K562 (cell line): ENCODE measurements around the gene PKP1. TPM values are rescaled to one million over a fixed set of nuclear protein-coding genes. Genes with fewer than 3 reads are reported as not detected.

ENCODE experiments used
- ATAC-seq: fragments of 200-7000 bp; cut with Tn5 transposase; 3 replicates; pipeline ENCODE4 v1.9.1; 2020; ENCODE audit warnings: moderate library complexity
- BruUV-seq: library from RNA; stranded (reverse); fragments of 400-500 nt; replicated peaks from 2 replicates; lab custom pipeline; 2021; lab: Mats Ljungman, UMichigan
- CTCF ChIA-PET: fragments of 300-600 bp; formaldehyde crosslinking; extraction: SDS; loops from one replicate; lab custom pipeline; 2021; ENCODE audit warnings: low intra/inter-chr PET ratio; lab: Yijun Ruan, JAX
- POLR2A ChIA-PET: fragments of 300-600, 350-650 bp; sonication (Branson Sonifier 250); formaldehyde crosslinking; extraction: SDS; loops from one replicate; lab custom pipeline; 2021; ENCODE audit warnings: antibody characterized with exemption, inconsistent platforms; lab: Yijun Ruan, JAX
- DNase-seq, 4 experiments: peaks; one replicate each; pipeline versions ENCODE4 v3.0.0 to v3.0.0-alpha.2; 2011 to 2018; ENCODE audit warnings: low spot score in 3 of 4, mixed read lengths in 3 of 4; ENCODE audit errors: extremely low read depth in 1 of 4
- FAIRE-seq: peaks from 2 replicates; lab custom pipeline; 2011; peaks lifted over from hg19 to GRCh38; lab: Jason Lieb, UNC
- H2AFZ ChIP-seq: 2 replicates; pipeline ENCODE4 v1.6.0; 2011; ENCODE audit warnings: low read depth, low read length, control low read depth, inconsistent platforms
- H3K27ac ChIP-seq: fragments of 200-600 bp; 3 replicates; pipeline ENCODE4 v1.8.0; 2011; ENCODE audit warnings: low read depth, mild to moderate bottlenecking, control low read depth, inconsistent platforms, low read length, moderate library complexity, mixed read lengths; ENCODE audit errors: extremely low read depth
- H3K27me3 ChIP-seq, 2 experiments: fragments of 300-600 bp in 1 of 2; 2 replicates in 1 of 2; 3 replicates in 1 of 2; pipeline versions ENCODE4 v1.6.0 to v1.8.0; 2011; ENCODE audit warnings: inconsistent platforms in 2 of 2, low read length in 2 of 2, mild to moderate bottlenecking in 1 of 2, mixed read lengths in 1 of 2, moderate library complexity in 1 of 2; ENCODE audit not compliant: control insufficient read depth in 2 of 2, insufficient read depth in 2 of 2
- H3K36me3 ChIP-seq: fragments of 300-600 bp; 3 replicates; pipeline ENCODE4 v1.8.0; 2011; ENCODE audit warnings: mild to moderate bottlenecking, low read length, inconsistent platforms; ENCODE audit not compliant: control insufficient read depth, insufficient read depth
- H3K4me1 ChIP-seq, 2 experiments: fragments of 200-600 bp in 1 of 2; replicated peaks in 1 of 2; 2 replicates in 1 of 2; 3 replicates in 1 of 2; pipeline versions ENCODE4 v1.5.1 to v1.8.0; 2011; ENCODE audit warnings: inconsistent platforms in 2 of 2, low read length in 2 of 2, mild to moderate bottlenecking in 1 of 2, mixed read lengths in 1 of 2, moderate library complexity in 1 of 2; ENCODE audit not compliant: control insufficient read depth in 2 of 2, insufficient read depth in 2 of 2
- H3K4me2 ChIP-seq: 2 replicates; pipeline ENCODE4 v1.6.1; 2011; ENCODE audit warnings: low read length, control low read depth, inconsistent platforms, mixed read lengths; ENCODE audit not compliant: insufficient read depth
- H3K4me3 ChIP-seq: fragments of 200-600 bp; sonication (generic), shearing (Covaris generic); 2 replicates; pipeline ENCODE4 v1.5.1; 2016; ENCODE audit warnings: control low read depth, inconsistent platforms
- H3K79me2 ChIP-seq: fragments of 200-600 bp; 3 replicates; pipeline ENCODE4 v1.8.0; 2011; ENCODE audit warnings: low read length, inconsistent platforms; ENCODE audit not compliant: control insufficient read depth, insufficient read depth
- H3K9ac ChIP-seq, 2 experiments: 2 replicates each; pipeline versions ENCODE4 v1.6.0 to v1.6.1; 2011; ENCODE audit warnings: low read depth in 2 of 2, low read length in 2 of 2, control low read depth in 1 of 2, inconsistent platforms in 1 of 2, mild to moderate bottlenecking in 1 of 2, mixed read lengths in 1 of 2; ENCODE audit not compliant: insufficient read depth in 1 of 2
- H3K9me1 ChIP-seq: one replicate; pipeline ENCODE4 v1.6.0; 2011; ENCODE audit warnings: inconsistent platforms, mild to moderate bottlenecking, low read length, moderate library complexity; ENCODE audit not compliant: control insufficient read depth, insufficient read depth
- H3K9me3 ChIP-seq: replicated peaks from 2 replicates; pipeline ENCODE4 v1.5.1; 2011; ENCODE audit warnings: low read depth, low read length, inconsistent platforms; ENCODE audit not compliant: control insufficient read depth, insufficient read depth
- H4K20me1 ChIP-seq: replicated peaks from 2 replicates; pipeline ENCODE4 v1.6.1; 2011; ENCODE audit warnings: low read length, inconsistent platforms, mixed read lengths; ENCODE audit not compliant: control insufficient read depth, insufficient read depth
- IRF2 ChIP-seq: sonication (generic); formaldehyde crosslinking; IDR thresholded peaks from 2 replicates; pipeline ENCODE4 v1.8.1; 2022; ENCODE audit warnings: mild to moderate bottlenecking, missing genetic modification reagents
- PYGO2 ChIP-seq: fragments of 450-650 bp; IDR thresholded peaks from 2 replicates; pipeline ENCODE4 v1.6.1; 2016; ENCODE audit warnings: mild to moderate bottlenecking, missing genetic modification characterization, moderate library complexity, missing compliant biosample characterization
- TEAD1 ChIP-seq, 2 experiments: fragments of 450-650 bp in 1 of 2; sonication (generic) in 1 of 2; formaldehyde crosslinking; IDR thresholded peaks; 2 replicates each; pipeline versions ENCODE4 v1.4.0 to v1.8.0; 2020 to 2022; ENCODE audit warnings: mild to moderate bottlenecking in 2 of 2, missing genetic modification reagents in 1 of 2
- TEAD4 ChIP-seq, 2 experiments: sonication (generic) in 1 of 2; formaldehyde crosslinking in 1 of 2; IDR thresholded peaks; 2 replicates each; pipeline versions ENCODE4 v1.6.1 to v1.8.0; 2012 to 2022; ENCODE audit warnings: borderline replicate concordance in 1 of 2, inconsistent platforms in 1 of 2, low read length in 1 of 2, mild to moderate bottlenecking in 1 of 2, missing genetic modification reagents in 1 of 2
- XRCC3 ChIP-seq: fragments of 450-650 bp; IDR thresholded peaks from 2 replicates; pipeline ENCODE4 v1.6.1; 2017; ENCODE audit warnings: mild to moderate bottlenecking, moderate library complexity
- ZBTB7A ChIP-seq: IDR thresholded peaks from 2 replicates; pipeline ENCODE4 v1.6.1; 2011; ENCODE audit warnings: low read depth, mild to moderate bottlenecking, low read length, moderate library complexity, borderline replicate concordance; ENCODE audit not compliant: control insufficient read depth
- ZNF12 ChIP-seq: sonication (generic); formaldehyde crosslinking; IDR thresholded peaks from 2 replicates; pipeline ENCODE4 v1.4.0; 2020; ENCODE audit warnings: mild to moderate bottlenecking, missing genetic modification reagents
- ZNF239 ChIP-seq: fragments of 250-450 bp; sonication (Bioruptor Pico); IDR thresholded peaks from 2 replicates; pipeline ENCODE4 v1.4.0; 2020; ENCODE audit warnings: mild to moderate bottlenecking
- WGBS: fragments of 100-300 bp; shearing (Covaris generic); methylation state at CpG from one replicate; pipeline ENCODE4 v1.1.6; 2016; ENCODE audit warnings: low coverage, mixed read lengths; ENCODE audit not compliant: insufficient coverage; ENCODE audit errors: missing lambda C conversion rate; 5-methylcytosine and 5-hydroxymethylcytosine counted together
- in situ Hi-C: fragments of 300-500 bp; cut with MboI; formaldehyde crosslinking; loops from 4 replicates; pipeline ENCODE4 v1.15.0; 2018; ENCODE audit warnings: inconsistent platforms, mixed read lengths
- intact Hi-C: fragments of 100-400 bp; cut with micrococcal nuclease; formaldehyde crosslinking; loops from 2 replicates; pipeline ENCODE4 v1.14.2; 2022
- polyA plus RNA-seq, 8 experiments: library from polyadenylated mRNA; depleted of rRNA in 4 of 8; stranded (reverse) in 5 of 8; unstranded in 3 of 8; fragments of >200 nt; fragmentation: Nextera tagmentation in 2 of 8; fragmentation: Illumina TruSeq in 1 of 8; extraction: Ambion mirVana in 2 of 8; extraction: Trizol in 1 of 8; gene quantifications; 2 replicates each; pipeline versions ENCODE4 v1.2.1 to v1.2.3, GENCODE V29; 2011 to 2014; ENCODE audit warnings: inconsistent platforms in 1 of 8, missing spikeins in 1 of 8
- total RNA-seq, 7 experiments: library from RNA; depleted of rRNA in 6 of 7; stranded (reverse); fragments of >200 nt in 6 of 7; fragmentation: Illumina TruSeq in 2 of 7; extraction: Trizol in 2 of 7; gene quantifications; 2 replicates each; pipeline versions ENCODE4 v1.2.1 to v1.2.3, GENCODE V29; 2011 to 2021; ENCODE audit warnings: low replicate concordance in 1 of 7
- TF ChIP-seq, protein P1 (sequence below): fragments of 450-650 bp; IDR thresholded peaks from 2 replicates; pipeline ENCODE4 v1.6.1; 2017; ENCODE audit warnings: mild to moderate bottlenecking, moderate library complexity
- TF ChIP-seq, protein P2 (sequence below): fragments of 450-650 bp; IDR thresholded peaks from 2 replicates; pipeline ENCODE4 v1.6.1; 2018; ENCODE audit warnings: mild to moderate bottlenecking, low read depth; ENCODE audit not compliant: partially characterized antibody
- TF ChIP-seq, protein P3 (sequence below): IDR thresholded peaks from 3 replicates; pipeline ENCODE4 v1.6.1; 2011; ENCODE audit warnings: borderline replicate concordance, mild to moderate bottlenecking; ENCODE audit not compliant: insufficient read length, insufficient read depth
- TF ChIP-seq, protein P4 (sequence below): sonication (generic); formaldehyde crosslinking; IDR thresholded peaks from 2 replicates; pipeline ENCODE4 v1.9.0; 2022; ENCODE audit warnings: mild to moderate bottlenecking, missing genetic modification reagents

Gene PKP1
- total and polyA plus RNA-seq, 9 of the 15 experiments (the other 6 are each of a cell fraction or from before 2014, with no cell fraction given), result not detected

DNA sequence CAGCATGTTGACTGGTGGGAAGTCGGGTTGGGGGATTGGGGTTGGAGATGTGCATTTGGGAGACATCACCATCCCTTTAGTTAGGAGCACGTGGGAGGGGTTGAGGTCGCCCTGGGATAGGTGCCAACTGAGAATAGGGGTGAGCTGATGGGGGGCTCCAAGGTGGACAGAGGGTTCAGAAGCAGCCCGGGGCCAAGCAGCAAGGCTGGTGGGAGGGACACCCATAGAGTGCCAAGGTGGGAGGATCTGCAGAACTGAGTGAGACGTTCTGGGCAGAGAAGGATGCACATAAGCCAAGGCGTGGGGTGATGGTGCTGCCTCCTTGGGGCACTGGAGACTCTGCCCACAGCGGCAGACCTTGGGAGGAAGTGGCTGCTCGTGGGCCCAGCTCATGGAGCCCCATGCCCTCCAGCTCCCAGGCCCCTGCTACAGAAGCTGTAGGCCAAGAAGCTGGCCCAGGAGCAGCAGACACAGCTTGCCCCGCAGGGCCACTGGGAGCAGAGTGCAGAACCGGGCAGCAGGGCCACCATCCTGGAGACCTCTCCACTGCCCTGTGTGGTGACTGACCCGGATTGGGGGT is 31.4 kb upstream of the PKP1 start:
- peaks cover 0 to 42% of the 10 kb centered on the region in 2 experiments; a peak in 3 of 5 replicates for H3K27me3 ChIP-seq
- no peak overlapping the region for H3K27ac ChIP-seq
- no peak overlapping the region for H2AFZ ChIP-seq
- FAIRE-seq, result no peak
- no peak for DNase-seq
- H3K36me3 ChIP-seq, result no peaks in the 10 kb centered on the region
- no peak overlapping the region for H3K9ac ChIP-seq
- H3K9me1 ChIP-seq, result no peaks in the 10 kb centered on the region
- no peak for ATAC-seq
- WGBS, result 0% methylated on average over 11 of the region's 11 CpGs
- in situ Hi-C loops (no loop called here), intact Hi-C loops (loop anchor here (5.0 kb wide), 1 partner anchor 95 kb away; no protein-coding TSS in a partner anchor)
- no peak overlapping the region for H3K4me2 ChIP-seq
- TF ChIP-seq, protein P1, sequence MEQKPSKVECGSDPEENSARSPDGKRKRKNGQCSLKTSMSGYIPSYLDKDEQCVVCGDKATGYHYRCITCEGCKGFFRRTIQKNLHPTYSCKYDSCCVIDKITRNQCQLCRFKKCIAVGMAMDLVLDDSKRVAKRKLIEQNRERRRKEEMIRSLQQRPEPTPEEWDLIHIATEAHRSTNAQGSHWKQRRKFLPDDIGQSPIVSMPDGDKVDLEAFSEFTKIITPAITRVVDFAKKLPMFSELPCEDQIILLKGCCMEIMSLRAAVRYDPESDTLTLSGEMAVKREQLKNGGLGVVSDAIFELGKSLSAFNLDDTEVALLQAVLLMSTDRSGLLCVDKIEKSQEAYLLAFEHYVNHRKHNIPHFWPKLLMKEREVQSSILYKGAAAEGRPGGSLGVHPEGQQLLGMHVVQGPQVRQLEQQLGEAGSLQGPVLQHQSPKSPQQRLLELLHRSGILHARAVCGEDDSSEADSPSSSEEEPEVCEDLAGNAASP, result no peak
- no peak for TF ChIP-seq PYGO2 (tag)
- no peak for TF ChIP-seq TEAD4 (IDR thresholded peaks at IDR 0.05; ENCODE audit: low read length)
- TF ChIP-seq TEAD4 (CRISPR knock-in tag; IDR thresholded peaks at IDR 0.05; ENCODE audit: borderline replicate concordance), result no peak
- TF ChIP-seq ZNF12 (CRISPR knock-in tag), result no peak
- TF ChIP-seq, protein P2, sequence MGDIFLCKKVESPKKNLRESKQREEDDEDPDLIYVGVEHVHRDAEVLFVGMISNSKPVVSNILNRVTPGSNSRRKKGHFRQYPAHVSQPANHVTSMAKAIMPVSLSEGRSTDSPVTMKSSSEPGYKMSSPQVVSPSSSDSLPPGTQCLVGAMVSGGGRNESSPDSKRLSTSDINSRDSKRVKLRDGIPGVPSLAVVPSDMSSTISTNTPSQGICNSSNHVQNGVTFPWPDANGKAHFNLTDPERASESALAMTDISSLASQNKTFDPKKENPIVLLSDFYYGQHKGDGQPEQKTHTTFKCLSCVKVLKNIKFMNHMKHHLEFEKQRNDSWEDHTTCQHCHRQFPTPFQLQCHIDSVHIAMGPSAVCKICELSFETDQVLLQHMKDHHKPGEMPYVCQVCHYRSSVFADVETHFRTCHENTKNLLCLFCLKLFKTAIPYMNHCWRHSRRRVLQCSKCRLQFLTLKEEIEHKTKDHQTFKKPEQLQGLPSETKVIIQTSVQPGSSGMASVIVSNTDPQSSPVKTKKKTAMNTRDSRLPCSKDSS, result no peak
- TF ChIP-seq, protein P3, sequence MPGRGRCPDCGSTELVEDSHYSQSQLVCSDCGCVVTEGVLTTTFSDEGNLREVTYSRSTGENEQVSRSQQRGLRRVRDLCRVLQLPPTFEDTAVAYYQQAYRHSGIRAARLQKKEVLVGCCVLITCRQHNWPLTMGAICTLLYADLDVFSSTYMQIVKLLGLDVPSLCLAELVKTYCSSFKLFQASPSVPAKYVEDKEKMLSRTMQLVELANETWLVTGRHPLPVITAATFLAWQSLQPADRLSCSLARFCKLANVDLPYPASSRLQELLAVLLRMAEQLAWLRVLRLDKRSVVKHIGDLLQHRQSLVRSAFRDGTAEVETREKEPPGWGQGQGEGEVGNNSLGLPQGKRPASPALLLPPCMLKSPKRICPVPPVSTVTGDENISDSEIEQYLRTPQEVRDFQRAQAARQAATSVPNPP, result no peak
- TF ChIP-seq ZNF239 (CRISPR knock-in tag), result no peak
- TF ChIP-seq, protein P4, sequence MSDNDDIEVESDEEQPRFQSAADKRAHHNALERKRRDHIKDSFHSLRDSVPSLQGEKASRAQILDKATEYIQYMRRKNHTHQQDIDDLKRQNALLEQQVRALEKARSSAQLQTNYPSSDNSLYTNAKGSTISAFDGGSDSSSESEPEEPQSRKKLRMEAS, result no peak
- TF ChIP-seq IRF2 (CRISPR knock-in tag), result no peak
- TF ChIP-seq ZBTB7A, result no peak
- TF ChIP-seq XRCC3, result no peak
- TF ChIP-seq TEAD1 (CRISPR knock-in tag; IDR thresholded peaks at IDR 0.05), result no peak
- H3K4me3 ChIP-seq, result no peak overlapping the region
- BruUV-seq, result no TSS peak
- ChIA-PET POLR2A (interaction anchor here (0.6 to 1.0 kb wide), 5 partner anchors 9 to 48 kb away, joined by 3 to 4 read pairs (median 3); no protein-coding TSS in a partner anchor), CTCF (no interaction called here)
- H3K9me3 ChIP-seq, result no peaks in the 10 kb centered on the region
- H4K20me1 ChIP-seq, result peaks cover 14% of the 10 kb centered on the region
- H3K79me2 ChIP-seq, result no peaks in the 10 kb centered on the region
- H3K4me1 ChIP-seq, result peaks cover 0 to 12% of the 10 kb centered on the region in 2 experiments; a peak in 1 of 5 replicates
